ENCODE measurements around the gene PARD3B. TPM values are rescaled to one million over a fixed set of nuclear protein-coding genes. Genes with fewer than 3 reads are reported as not detected.

The PARD3B gene
- total RNA-seq, 1 experiment from 2014 or later = 6.4 TPM

- Histone ChIP-seq H3K9me3 (ENCODE audit: control insufficient read depth, low read depth, low read length) (no peaks in the 10 kb centered on the region), H4K91ac (ENCODE audit: insufficient read length, low read depth, low read length) (no peak overlapping the region), H4K8ac (replicated peaks; ENCODE audit: insufficient read length, low read depth, low read length) (no peak overlapping the region), H4K20me1 (ENCODE audit: control insufficient read depth, insufficient read depth, insufficient read length) (no peaks in the 10 kb centered on the region), H3T11ph (ENCODE audit: low read length) (no peak overlapping the region), H2AFZ (ENCODE audit: low read length) (no peak overlapping the region), H2BK5ac (ENCODE audit: insufficient read length, low read length) (no peak overlapping the region), H4K5ac (ENCODE audit: insufficient read length, low read depth, low read length) (no peak overlapping the region), H2BK120ac (ENCODE audit: low read depth, low read length, poor library complexity, severe bottlenecking) (no peak overlapping the region), H2BK15ac (ENCODE audit: low read depth, low read length) (no peak overlapping the region), H3K4me2 (ENCODE audit: insufficient read depth, insufficient read length, low read length) (no peak overlapping the region), H3K14ac (ENCODE audit: insufficient read depth, low read length) (no peak overlapping the region), H3K56ac (ENCODE audit: insufficient read length, low read depth, low read length) (no peak overlapping the region), H2BK20ac (ENCODE audit: low read depth, low read length, poor library complexity, severe bottlenecking) (no peak overlapping the region), H3K79me1 (ENCODE audit: insufficient read depth, low read depth, low read length, poor library complexity, severe bottlenecking) (no peaks in the 10 kb centered on the region), H3K4ac (ENCODE audit: low read depth, low read length) (no peak overlapping the region), H2BK12ac (ENCODE audit: insufficient read length, low read depth, low read length) (no peak overlapping the region), H3K27ac (ENCODE audit: insufficient read length, low read depth, low read length) (no peak overlapping the region), H3K27me3 (ENCODE audit: insufficient read depth, low read length) (no peaks in the 10 kb centered on the region), H3K79me2 (ENCODE audit: insufficient read depth, low read length) (no peaks in the 10 kb centered on the region), H2AK5ac (ENCODE audit: insufficient read length, low read length) (no peak overlapping the region), H3K23ac (ENCODE audit: insufficient read length, low read depth, low read length) (no peak overlapping the region), H3K4me1 (ENCODE audit: insufficient read depth, low read length) (no peaks in the 10 kb centered on the region), H3K9ac (ENCODE audit: extremely low read depth, insufficient read length, low read length) (no peak overlapping the region), H3K23me2 (ENCODE audit: insufficient read length, low read depth, low read length, poor library complexity, severe bottlenecking) (no peaks in the 10 kb centered on the region), H3K18ac (ENCODE audit: insufficient read length, low read depth, low read length) (no peak overlapping the region)
- H3K4me3 Mint-ChIP-seq = no peak overlapping the region
- WGBS (ENCODE audit: extremely low coverage, insufficient read length, low lambda C conversion rate) = no CpG with 5 or more reads among the region's 2 CpGs
- H3K27ac Mint-ChIP-seq = no peak overlapping the region
- H3K4me1 Mint-ChIP-seq = peaks cover 26 to 28% of the 10 kb centered on the region in 2 experiments
- no peak for DNase-seq
- TF ChIP-seq, protein P1, sequence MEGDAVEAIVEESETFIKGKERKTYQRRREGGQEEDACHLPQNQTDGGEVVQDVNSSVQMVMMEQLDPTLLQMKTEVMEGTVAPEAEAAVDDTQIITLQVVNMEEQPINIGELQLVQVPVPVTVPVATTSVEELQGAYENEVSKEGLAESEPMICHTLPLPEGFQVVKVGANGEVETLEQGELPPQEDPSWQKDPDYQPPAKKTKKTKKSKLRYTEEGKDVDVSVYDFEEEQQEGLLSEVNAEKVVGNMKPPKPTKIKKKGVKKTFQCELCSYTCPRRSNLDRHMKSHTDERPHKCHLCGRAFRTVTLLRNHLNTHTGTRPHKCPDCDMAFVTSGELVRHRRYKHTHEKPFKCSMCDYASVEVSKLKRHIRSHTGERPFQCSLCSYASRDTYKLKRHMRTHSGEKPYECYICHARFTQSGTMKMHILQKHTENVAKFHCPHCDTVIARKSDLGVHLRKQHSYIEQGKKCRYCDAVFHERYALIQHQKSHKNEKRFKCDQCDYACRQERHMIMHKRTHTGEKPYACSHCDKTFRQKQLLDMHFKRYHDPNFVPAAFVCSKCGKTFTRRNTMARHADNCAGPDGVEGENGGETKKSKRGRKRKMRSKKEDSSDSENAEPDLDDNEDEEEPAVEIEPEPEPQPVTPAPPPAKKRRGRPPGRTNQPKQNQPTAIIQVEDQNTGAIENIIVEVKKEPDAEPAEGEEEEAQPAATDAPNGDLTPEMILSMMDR (conservative IDR thresholded peaks at IDR 0.05) = peak; percentile 71
- no peaks in the 10 kb centered on the region for H3K27me3 Mint-ChIP-seq (ENCODE audit: low read depth)
- H3K9me3 Mint-ChIP-seq = no peaks in the 10 kb centered on the region
- no peaks in the 10 kb centered on the region for H3K36me3 Mint-ChIP-seq (ENCODE audit: insufficient read depth in 1 of 3, low read depth in 3 of 3)
Measured at GRCh38 chr2:204885747-204886146, 340.5 kb downstream of the PARD3B start.

All from H9 (cell line).